GM11168 (cell line): ENCODE data around the gene PRKD3.

Source experiments
- in situ Hi-C: fragments of 300-500 bp; cut with MboI; formaldehyde crosslinking; loops from one replicate; pipeline ENCODE4 v1.12.0; 2022; ENCODE audit warnings: low sequenced_read_pairs; ENCODE audit not compliant: unreplicated experiment

PRKD3 gene

GRCh38 chr2:37324786-37325624 is at the start of gene PRKD3:
PRKD3 (minus strand) TSS chr2:37324833; CDS start chr2:37316524, 8,309 bp downstream.
- in situ Hi-C loops = no loop called here

GRCh38 chr2:37372000-37372399 is 47.4 kb upstream of the PRKD3 start:
- in situ Hi-C loops = no loop called here

GRCh38 chr2:37370666-37371065 is 46.0 kb upstream of the PRKD3 start:
- in situ Hi-C loops = no loop called here

- in situ Hi-C loops = no loop called here
Observed at GRCh38 chr2:37367984-37368383, 43.4 kb upstream of the PRKD3 start.

GRCh38 chr2:37367310-37367709 is 42.7 kb upstream of the PRKD3 start:
- in situ Hi-C loops = no loop called here

- in situ Hi-C loops = no loop called here
Observed at GRCh38 chr2:37366773-37367172, 42.1 kb upstream of the PRKD3 start.

- in situ Hi-C loops = no loop called here
Observed at GRCh38 chr2:37365669-37366068, 41.0 kb upstream of the PRKD3 start.

- in situ Hi-C loops = no loop called here
Observed at GRCh38 chr2:37364351-37364750, 39.7 kb upstream of the PRKD3 start.

- in situ Hi-C loops = no loop called here
Observed at GRCh38 chr2:37361994-37362698, 37.5 kb upstream of the PRKD3 start.

GRCh38 chr2:37361216-37361815 is 36.7 kb upstream of the PRKD3 start:
- in situ Hi-C loops = no loop called here

- in situ Hi-C loops = no loop called here
Observed at GRCh38 chr2:37358466-37358865, 33.8 kb upstream of the PRKD3 start.

GRCh38 chr2:37357530-37357929 is 32.9 kb upstream of the PRKD3 start:
- in situ Hi-C loops = no loop called here

GRCh38 chr2:37357069-37357468 is 32.4 kb upstream of the PRKD3 start:
- in situ Hi-C loops = no loop called here

- in situ Hi-C loops = no loop called here
Observed at GRCh38 chr2:37356299-37356698, 31.7 kb upstream of the PRKD3 start.

- in situ Hi-C loops = no loop called here
Observed at GRCh38 chr2:37355735-37356134, 31.1 kb upstream of the PRKD3 start.

GRCh38 chr2:37354531-37354930 is 29.9 kb upstream of the PRKD3 start:
- in situ Hi-C loops = no loop called here

GRCh38 chr2:37350034-37350433 is 25.4 kb upstream of the PRKD3 start:
- in situ Hi-C loops = no loop called here

GRCh38 chr2:37349231-37349860 is 24.7 kb upstream of the PRKD3 start:
- in situ Hi-C loops = no loop called here

GRCh38 chr2:37348155-37348554 is 23.5 kb upstream of the PRKD3 start:
- in situ Hi-C loops = no loop called here

- in situ Hi-C loops = no loop called here
Observed at GRCh38 chr2:37344453-37345361, 20.1 kb upstream of the PRKD3 start, which contains the start of gene QPCT. QPCT (plus strand) TSS chr2:37344630; CDS start chr2:37344732, 102 bp downstream.
